Activated naive CD8-positive, alpha-beta T cell treated with anti-CD3 and anti-CD28 coated beads, Interleukin-2, amount 50 U/mL, for 24 hours (primary cell): ENCODE data around the gene EEIG2.

Experiments
- ATAC-seq: fragments of 150-1000 bp; cut with Tn5 transposase; one replicate; pipeline ENCODE4 v1.10.0; 2021
- DNase-seq: peaks from one replicate; pipeline ENCODE4 v3.0.0; 2021
- H3K27ac Mint-ChIP-seq: one replicate; pipeline ENCODE4 v1.8.0; 2021; ENCODE audit warnings: mild to moderate bottlenecking, mixed read lengths
- H3K27me3 Mint-ChIP-seq: one replicate; pipeline ENCODE4 v1.8.0; 2021; ENCODE audit warnings: mixed read lengths
- H3K36me3 Mint-ChIP-seq: one replicate; pipeline ENCODE4 v1.8.0; 2021; ENCODE audit warnings: low read depth, mixed read lengths
- H3K4me1 Mint-ChIP-seq: one replicate; pipeline ENCODE4 v1.8.0; 2021; ENCODE audit warnings: mixed read lengths
- H3K4me3 Mint-ChIP-seq: one replicate; pipeline ENCODE4 v1.8.0; 2021; ENCODE audit warnings: mild to moderate bottlenecking, moderate library complexity, mixed read lengths
- H3K9me3 Mint-ChIP-seq: one replicate; pipeline ENCODE4 v1.8.0; 2021; ENCODE audit warnings: mixed read lengths

EEIG2 gene

DNA sequence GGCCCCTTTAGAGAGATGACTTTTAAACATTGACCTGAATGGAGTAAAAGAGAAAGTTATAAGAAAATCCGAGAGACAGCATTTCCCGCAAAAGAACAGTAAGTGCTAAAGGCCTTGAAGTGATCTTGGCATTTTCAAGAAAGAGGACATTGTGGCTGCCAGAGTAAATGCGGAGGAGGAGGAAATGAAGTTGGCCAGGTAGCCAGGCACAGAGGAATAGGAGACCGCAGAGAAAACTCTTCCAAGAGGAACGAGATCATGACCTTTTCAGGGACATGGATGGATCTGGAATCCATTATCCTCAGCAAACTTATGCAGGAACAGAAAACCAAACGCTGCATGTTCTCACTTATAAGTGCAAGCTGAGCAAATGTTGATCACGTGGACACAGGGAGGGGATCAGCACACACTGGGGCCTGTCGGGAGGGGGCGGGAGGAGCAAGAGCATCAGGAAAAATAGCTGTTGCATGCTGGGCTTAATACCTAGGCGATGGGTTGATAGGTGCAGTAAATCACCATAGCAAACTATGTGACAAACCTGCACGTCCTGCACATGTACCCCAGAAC is 49.7 kb downstream of the EEIG2 start:
- H3K4me1 Mint-ChIP-seq, result peaks cover 4% of the 10 kb centered on the region
- H3K4me3 Mint-ChIP-seq, result no peak overlapping the region
- no peaks in the 10 kb centered on the region for H3K9me3 Mint-ChIP-seq
- H3K27ac Mint-ChIP-seq, result no peak overlapping the region
- DNase-seq (no peak), ATAC-seq (no peak)
- no peaks in the 10 kb centered on the region for H3K27me3 Mint-ChIP-seq
- peaks cover 1% of the 10 kb centered on the region for H3K36me3 Mint-ChIP-seq
